ENCODE results near the gene SLC44A5. TPM values are rescaled to one million over a fixed set of nuclear protein-coding genes. Genes with fewer than 3 reads are reported as not detected.
"Not testable (repeated sequence)": the region's sequence is repeated elsewhere in the genome, so short reads cannot be mapped to it uniquely, and the experiment has no call there.

SLC44A5 gene
- polyA plus RNA-seq, 1 experiment = 0.19 TPM

DNA sequence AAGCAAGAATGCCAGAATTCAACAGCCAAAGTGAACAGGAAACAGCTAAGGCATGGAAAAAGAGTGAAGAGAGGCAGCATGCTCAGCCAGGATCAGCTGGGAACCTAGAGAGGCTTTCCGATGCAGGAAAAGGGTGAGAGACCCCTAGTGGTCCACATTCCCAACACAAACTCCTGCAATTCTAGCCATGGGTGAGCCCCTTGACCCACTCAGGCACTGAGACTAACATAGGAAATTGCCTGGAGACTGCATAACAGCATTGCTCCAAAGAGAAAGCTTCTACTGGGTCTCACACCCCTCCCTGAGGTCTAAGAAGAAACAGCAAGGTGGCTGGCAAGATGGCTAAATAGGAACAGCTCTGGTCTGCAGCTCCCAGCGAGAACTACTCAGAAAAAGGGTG lies 353.5 kb downstream of the SLC44A5 start:
- Histone ChIP-seq H3K27ac (ENCODE audit: low read depth, low read length) (no peak overlapping the region), H3K27me3 (ENCODE audit: control insufficient read depth, insufficient read depth, low read length) (no peaks in the 10 kb centered on the region), H3K9me3 (ENCODE audit: control insufficient read depth, insufficient read depth, low read length) (peaks cover 12% of the 10 kb centered on the region), H3K4me3 (ENCODE audit: low read depth, low read length) (no peak overlapping the region)
- TF ChIP-seq, protein P1, sequence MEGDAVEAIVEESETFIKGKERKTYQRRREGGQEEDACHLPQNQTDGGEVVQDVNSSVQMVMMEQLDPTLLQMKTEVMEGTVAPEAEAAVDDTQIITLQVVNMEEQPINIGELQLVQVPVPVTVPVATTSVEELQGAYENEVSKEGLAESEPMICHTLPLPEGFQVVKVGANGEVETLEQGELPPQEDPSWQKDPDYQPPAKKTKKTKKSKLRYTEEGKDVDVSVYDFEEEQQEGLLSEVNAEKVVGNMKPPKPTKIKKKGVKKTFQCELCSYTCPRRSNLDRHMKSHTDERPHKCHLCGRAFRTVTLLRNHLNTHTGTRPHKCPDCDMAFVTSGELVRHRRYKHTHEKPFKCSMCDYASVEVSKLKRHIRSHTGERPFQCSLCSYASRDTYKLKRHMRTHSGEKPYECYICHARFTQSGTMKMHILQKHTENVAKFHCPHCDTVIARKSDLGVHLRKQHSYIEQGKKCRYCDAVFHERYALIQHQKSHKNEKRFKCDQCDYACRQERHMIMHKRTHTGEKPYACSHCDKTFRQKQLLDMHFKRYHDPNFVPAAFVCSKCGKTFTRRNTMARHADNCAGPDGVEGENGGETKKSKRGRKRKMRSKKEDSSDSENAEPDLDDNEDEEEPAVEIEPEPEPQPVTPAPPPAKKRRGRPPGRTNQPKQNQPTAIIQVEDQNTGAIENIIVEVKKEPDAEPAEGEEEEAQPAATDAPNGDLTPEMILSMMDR (IDR thresholded peaks at IDR 0.05; ENCODE audit: low read depth, low read length) = no peak
- ChIA-PET POLR2A (no interaction called here), CTCF (interaction anchor here (1.0 to 1.6 kb wide), 2 partner anchors 24 to 374 kb away, joined by 4 read pairs; no protein-coding TSS in a partner anchor)
- DNase-seq (ENCODE audit: low read depth, low spot score) = no peak

DNA sequence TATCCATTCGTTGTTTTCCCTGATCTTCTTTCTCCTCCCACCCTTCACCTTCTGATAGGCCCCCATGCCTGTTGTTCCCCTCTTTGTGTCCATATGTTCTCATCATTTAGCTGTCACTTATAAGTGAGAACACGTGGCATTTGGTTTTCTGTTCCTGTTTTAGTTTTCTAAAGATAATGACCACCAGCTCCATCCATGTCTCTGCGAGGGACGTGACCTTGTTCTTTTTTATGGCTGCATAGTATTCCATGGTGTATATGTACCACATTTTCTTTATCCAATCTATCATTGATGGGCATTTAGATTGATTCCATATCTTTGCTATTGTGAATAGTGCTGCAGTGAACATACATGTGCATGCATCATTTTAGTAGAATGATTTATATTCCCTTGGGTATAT lies 360.8 kb downstream of the SLC44A5 start:
- H3K9me3 ChIP-seq (ENCODE audit: control insufficient read depth, insufficient read depth, low read length); DNase-seq (ENCODE audit: low read depth, low spot score); H3K27me3 ChIP-seq (ENCODE audit: control insufficient read depth, insufficient read depth, low read length); POLR2A ChIA-PET; H3K27ac ChIP-seq (ENCODE audit: low read depth, low read length); H3K4me3 ChIP-seq (ENCODE audit: low read depth, low read length): not testable (repeated sequence)
- CTCF ChIA-PET = interaction anchor here (0.6 kb wide), 1 partner anchor 831 kb away, joined by 4 read pairs; no protein-coding TSS in a partner anchor

DNA sequence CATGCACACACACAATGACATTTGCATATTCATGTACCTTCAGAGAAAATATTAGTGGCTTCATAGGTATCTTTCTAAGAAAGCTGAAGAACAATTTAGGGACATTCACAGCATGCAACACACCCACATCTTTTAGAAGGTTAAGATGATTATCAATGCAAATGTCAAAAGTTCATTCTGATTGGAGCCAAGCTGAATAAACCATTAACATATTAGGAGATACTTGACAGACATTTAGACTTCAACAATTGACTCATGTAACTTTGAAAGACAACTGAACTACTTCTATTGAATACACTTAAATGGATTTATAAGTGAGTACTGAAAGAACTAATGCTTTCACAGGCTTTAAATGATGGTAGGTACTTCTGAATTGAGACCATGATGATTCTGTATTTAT lies 365.7 kb downstream of the SLC44A5 start:
- POLR2A ChIA-PET = no interaction called here
- CTCF ChIA-PET = no interaction called here

DNA sequence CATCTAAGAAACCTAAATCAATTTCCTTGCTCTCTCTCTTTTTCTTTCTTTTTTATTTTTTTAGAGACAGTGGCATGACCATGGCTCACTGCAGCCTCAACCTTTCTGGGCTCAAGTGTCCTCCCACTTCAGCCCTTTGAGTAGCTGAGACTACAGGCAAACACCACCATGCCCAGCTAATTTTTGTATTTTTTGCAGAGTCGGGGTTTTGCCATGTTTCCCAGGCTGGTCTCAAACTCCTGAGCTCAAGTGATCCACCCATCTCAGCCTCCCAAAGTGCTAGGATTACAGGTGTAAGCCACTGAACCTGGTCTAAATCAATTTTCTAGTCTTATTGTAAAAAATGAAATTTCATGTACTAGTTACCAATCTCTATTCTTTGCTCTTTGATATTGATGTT lies 367.8 kb downstream of the SLC44A5 start:
- TF ChIP-seq, protein P1 (IDR thresholded peaks at IDR 0.05; ENCODE audit: low read depth, low read length) = no peak
- ChIA-PET CTCF (interaction anchor here (0.6 kb wide), 1 partner anchor 582 kb away, joined by 6 read pairs; no protein-coding TSS in a partner anchor), POLR2A (no interaction called here)
- Histone ChIP-seq H3K9me3 (ENCODE audit: control insufficient read depth, insufficient read depth, low read length) (no peaks in the 10 kb centered on the region), H3K27ac (ENCODE audit: low read depth, low read length) (no peak overlapping the region), H3K27me3 (ENCODE audit: control insufficient read depth, insufficient read depth, low read length) (no peaks in the 10 kb centered on the region), H3K4me3 (ENCODE audit: low read depth, low read length) (no peak overlapping the region)
- no peak for DNase-seq (ENCODE audit: low read depth, low spot score)

More for the DNA sequence above, 365.7 kb downstream of the SLC44A5 start:
- no peaks in the 10 kb centered on the region for H3K27me3 ChIP-seq (ENCODE audit: control insufficient read depth, insufficient read depth, low read length)
- H3K27ac ChIP-seq (ENCODE audit: low read depth, low read length) = no peak overlapping the region
- DNase-seq (ENCODE audit: low read depth, low spot score) = no peak
- TF ChIP-seq, protein P1 (IDR thresholded peaks at IDR 0.05; ENCODE audit: low read depth, low read length) = no peak
- H3K9me3 ChIP-seq (ENCODE audit: control insufficient read depth, insufficient read depth, low read length) = no peaks in the 10 kb centered on the region
- H3K4me3 ChIP-seq (ENCODE audit: low read depth, low read length) = no peak overlapping the region

DNA sequence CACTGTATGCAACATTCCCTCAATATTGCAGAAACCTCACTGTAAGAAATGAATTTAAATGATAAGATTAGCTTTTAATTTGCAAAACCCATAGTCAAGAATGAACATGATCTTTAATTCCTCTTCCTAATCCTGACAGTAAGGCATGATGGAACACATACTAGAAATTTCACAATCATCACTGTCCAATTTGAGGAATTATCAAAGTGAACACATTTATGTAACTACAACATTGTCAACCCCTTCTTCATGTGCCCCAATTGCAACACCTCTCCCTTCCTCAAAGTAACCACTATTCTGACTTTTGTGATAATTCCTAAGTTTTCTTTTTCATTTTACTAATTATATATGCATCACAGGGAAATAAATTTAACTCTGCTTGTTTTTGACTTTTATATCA lies 373.6 kb downstream of the SLC44A5 start:
- TF ChIP-seq, protein P1 (IDR thresholded peaks at IDR 0.05; ENCODE audit: low read depth, low read length) = no peak
- no peak overlapping the region for H3K4me3 ChIP-seq (ENCODE audit: low read depth, low read length)
- CTCF ChIA-PET = no interaction called here
- H3K27ac ChIP-seq (ENCODE audit: low read depth, low read length) = no peak overlapping the region
- H3K27me3 ChIP-seq (ENCODE audit: control insufficient read depth, insufficient read depth, low read length) = no peaks in the 10 kb centered on the region
- POLR2A ChIA-PET = no interaction called here
- H3K9me3 ChIP-seq (ENCODE audit: control insufficient read depth, insufficient read depth, low read length) = no peaks in the 10 kb centered on the region
- no peak for DNase-seq (ENCODE audit: low read depth, low spot score)

DNA sequence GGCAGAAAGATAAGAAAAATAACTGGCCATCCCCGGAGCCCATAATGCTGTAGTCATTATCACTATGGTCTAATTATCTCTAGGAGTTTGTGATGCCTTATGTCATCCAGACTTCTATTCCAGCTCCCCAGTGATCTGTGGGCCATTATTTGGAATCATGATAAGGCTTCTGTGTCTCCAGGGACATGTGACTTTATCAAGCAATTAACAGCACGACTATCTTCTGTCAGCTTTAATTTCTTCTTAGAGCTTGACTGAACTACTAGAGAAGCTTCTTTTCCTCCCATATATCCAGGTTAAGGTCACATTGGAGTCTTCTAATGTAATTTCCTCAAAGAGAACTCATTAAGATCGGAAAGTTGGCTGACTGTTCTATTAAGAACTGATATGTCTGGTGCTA lies 376.4 kb downstream of the SLC44A5 start:
- H3K9me3 ChIP-seq (ENCODE audit: control insufficient read depth, insufficient read depth, low read length) = no peaks in the 10 kb centered on the region
- ChIA-PET POLR2A (no interaction called here), CTCF (interaction anchor here (2.3 to 3.7 kb wide), 2 partner anchors 11 to 398 kb away, joined by 16 to 19 read pairs; no protein-coding TSS in a partner anchor)
- H3K27ac ChIP-seq (ENCODE audit: low read depth, low read length) = no peak overlapping the region
- TF ChIP-seq, protein P1 (IDR thresholded peaks at IDR 0.05; ENCODE audit: low read depth, low read length) = no peak
- H3K4me3 ChIP-seq (ENCODE audit: low read depth, low read length) = no peak overlapping the region
- H3K27me3 ChIP-seq (ENCODE audit: control insufficient read depth, insufficient read depth, low read length) = no peaks in the 10 kb centered on the region
- no peak for DNase-seq (ENCODE audit: low read depth, low spot score)

All from AG04450 (cell line).